ENCODE measurements around the gene HOXA7.

- TF ChIP-seq EZH2 (IDR thresholded peaks at IDR 0.05; ENCODE audit: borderline replicate concordance, low read depth, low read length, severe bottlenecking) (no peak), CTCF (IDR thresholded peaks at IDR 0.05; ENCODE audit: borderline replicate concordance, extremely low read depth, low read length, poor library complexity, severe bottlenecking) (no peak)
Observed at GRCh38 chr7:27152816-27153442, 3.5 kb downstream of the HOXA7 start.
